ENCODE data around the gene MAN1A1. TPM values are rescaled to one million over a fixed set of nuclear protein-coding genes. Genes with fewer than 3 reads are reported as not detected.

MAN1A1 gene
- total RNA-seq, 1 donor from 2014 or later, result 19.7 TPM

DNA sequence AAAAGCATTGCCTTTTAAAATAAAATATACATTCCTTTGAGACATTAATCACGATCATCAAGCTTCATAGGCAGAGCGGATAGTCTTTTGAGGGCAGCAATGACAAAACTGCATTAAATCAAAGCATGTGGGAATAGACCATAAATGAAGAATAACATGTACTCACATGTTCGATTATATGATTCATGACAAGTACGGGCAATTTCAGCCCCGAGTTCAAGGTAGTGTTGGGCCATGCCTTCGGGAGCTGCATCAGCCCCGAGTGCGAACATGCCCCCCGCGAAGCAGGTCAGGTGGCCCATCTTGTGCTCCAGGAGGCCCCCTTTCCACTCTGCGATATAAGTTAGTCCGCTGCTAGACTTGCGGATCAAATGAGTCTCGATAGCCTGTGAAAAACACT, 160.1 kb downstream of the MAN1A1 start:
- Histone ChIP-seq H3K4me1 (no peaks in the 10 kb centered on the region), H3K27ac (replicated peaks) (no peak overlapping the region), H3K27me3 (ENCODE audit: low read depth) (no peaks in the 10 kb centered on the region), H3K9me3 (replicated peaks) (no peaks in the 10 kb centered on the region), H3K4me3 (no peak overlapping the region), H3K36me3 (peaks cover 42% of the 10 kb centered on the region)
- no peak for DNase-seq
- TF ChIP-seq, protein P1, sequence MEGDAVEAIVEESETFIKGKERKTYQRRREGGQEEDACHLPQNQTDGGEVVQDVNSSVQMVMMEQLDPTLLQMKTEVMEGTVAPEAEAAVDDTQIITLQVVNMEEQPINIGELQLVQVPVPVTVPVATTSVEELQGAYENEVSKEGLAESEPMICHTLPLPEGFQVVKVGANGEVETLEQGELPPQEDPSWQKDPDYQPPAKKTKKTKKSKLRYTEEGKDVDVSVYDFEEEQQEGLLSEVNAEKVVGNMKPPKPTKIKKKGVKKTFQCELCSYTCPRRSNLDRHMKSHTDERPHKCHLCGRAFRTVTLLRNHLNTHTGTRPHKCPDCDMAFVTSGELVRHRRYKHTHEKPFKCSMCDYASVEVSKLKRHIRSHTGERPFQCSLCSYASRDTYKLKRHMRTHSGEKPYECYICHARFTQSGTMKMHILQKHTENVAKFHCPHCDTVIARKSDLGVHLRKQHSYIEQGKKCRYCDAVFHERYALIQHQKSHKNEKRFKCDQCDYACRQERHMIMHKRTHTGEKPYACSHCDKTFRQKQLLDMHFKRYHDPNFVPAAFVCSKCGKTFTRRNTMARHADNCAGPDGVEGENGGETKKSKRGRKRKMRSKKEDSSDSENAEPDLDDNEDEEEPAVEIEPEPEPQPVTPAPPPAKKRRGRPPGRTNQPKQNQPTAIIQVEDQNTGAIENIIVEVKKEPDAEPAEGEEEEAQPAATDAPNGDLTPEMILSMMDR (IDR thresholded peaks at IDR 0.05; ENCODE audit: borderline replicate concordance), result no peak
- intact Hi-C loops (cut with micrococcal nuclease), result no loop called here

DNA sequence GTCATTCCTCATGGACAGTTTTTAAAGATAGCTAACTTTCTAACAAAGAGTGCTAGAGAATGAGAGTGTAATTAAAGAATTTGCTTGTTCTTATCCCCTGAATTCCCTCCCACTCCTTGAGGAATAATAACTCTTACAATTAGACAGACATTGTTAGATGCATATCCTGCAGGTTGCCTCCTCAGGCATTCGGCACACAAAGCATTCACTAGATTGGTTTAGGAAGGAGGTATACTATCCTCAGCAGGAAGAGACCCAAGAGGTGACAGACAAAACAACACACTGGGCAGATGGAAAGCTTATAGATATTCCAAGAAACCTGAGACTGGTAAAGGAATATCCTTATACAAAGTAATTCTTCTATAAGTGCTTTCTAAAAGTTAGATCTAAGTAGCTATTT, 162.0 kb downstream of the MAN1A1 start:
- TF ChIP-seq, protein P1 (IDR thresholded peaks at IDR 0.05; ENCODE audit: borderline replicate concordance), result no peak
- Histone ChIP-seq H3K36me3 (peaks cover 32% of the 10 kb centered on the region), H3K27me3 (ENCODE audit: low read depth) (no peaks in the 10 kb centered on the region), H3K4me1 (peaks cover 6% of the 10 kb centered on the region), H3K4me3 (no peak overlapping the region), H3K9me3 (replicated peaks) (no peaks in the 10 kb centered on the region), H3K27ac (replicated peaks) (no peak overlapping the region)
- DNase-seq, result no peak
- intact Hi-C loops (cut with micrococcal nuclease), result no loop called here

DNA sequence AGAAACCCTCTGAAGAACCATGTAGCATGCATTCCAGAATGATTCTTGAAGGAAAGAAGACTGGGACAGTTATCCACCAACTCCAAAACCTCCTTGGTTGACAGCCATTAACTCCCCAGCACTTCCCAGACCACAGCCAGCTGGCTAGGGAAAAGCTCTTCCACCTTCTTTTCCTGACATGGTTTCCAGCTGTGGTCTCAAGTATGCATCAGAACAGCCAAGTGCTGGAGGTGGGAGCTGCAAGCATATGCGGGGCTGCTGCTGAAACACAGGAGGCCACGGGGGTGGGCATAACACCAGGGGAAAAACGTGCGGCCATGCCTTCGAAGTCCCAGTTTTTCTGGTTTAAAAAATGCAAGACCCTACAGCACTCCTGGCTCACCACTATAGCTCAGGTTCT, 163.1 kb downstream of the MAN1A1 start:
- Histone ChIP-seq H3K27me3 (ENCODE audit: low read depth) (no peaks in the 10 kb centered on the region), H3K9me3 (replicated peaks) (no peaks in the 10 kb centered on the region), H3K27ac (replicated peaks) (no peak overlapping the region), H3K36me3 (peaks cover 23% of the 10 kb centered on the region), H3K4me3 (no peak overlapping the region), H3K4me1 (peaks cover 6% of the 10 kb centered on the region)
- intact Hi-C loops (cut with micrococcal nuclease), result no loop called here
- no peak for DNase-seq
- TF ChIP-seq, protein P1 (IDR thresholded peaks at IDR 0.05; ENCODE audit: borderline replicate concordance), result no peak

DNA sequence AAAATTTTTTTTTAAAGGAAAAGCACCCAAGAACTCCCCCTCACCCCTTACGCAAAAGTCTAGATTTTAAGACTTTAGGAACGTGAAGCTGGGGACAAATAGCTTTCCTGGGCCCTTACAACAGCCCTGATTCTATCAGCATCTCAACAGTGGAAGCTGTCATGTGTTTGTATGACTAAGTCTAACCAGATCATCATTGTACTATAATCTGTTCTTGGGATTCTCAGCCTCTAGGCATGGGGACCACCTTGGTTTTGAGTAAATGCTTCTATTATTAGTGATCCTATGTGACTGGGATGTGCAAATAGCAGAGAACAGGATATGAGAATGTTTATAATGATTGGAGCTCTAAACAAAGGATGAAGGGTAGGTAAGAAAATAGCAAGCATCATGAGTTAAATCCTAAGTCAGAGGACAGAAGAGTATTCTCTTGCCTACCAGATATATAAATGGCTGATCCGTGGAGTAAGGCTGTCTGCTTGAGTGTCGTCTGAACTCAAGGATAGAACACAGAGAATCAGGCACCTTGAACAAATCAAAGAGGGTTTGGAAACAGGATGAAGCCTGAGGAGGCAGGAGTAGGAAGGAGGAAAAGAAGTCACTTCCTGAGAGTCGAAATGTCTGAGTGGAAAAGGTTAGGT, 165.4 kb downstream of the MAN1A1 start:
- DNase-seq, result no peak
- Histone ChIP-seq H3K4me3 (no peak overlapping the region), H3K27me3 (ENCODE audit: low read depth) (no peaks in the 10 kb centered on the region), H3K36me3 (peaks cover 23% of the 10 kb centered on the region), H3K9me3 (replicated peaks) (no peaks in the 10 kb centered on the region), H3K27ac (replicated peaks) (no peak overlapping the region), H3K4me1 (peaks cover 6% of the 10 kb centered on the region)
- TF ChIP-seq, protein P1 (IDR thresholded peaks at IDR 0.05; ENCODE audit: borderline replicate concordance), result no peak
- intact Hi-C loops (cut with micrococcal nuclease), result no loop called here

DNA sequence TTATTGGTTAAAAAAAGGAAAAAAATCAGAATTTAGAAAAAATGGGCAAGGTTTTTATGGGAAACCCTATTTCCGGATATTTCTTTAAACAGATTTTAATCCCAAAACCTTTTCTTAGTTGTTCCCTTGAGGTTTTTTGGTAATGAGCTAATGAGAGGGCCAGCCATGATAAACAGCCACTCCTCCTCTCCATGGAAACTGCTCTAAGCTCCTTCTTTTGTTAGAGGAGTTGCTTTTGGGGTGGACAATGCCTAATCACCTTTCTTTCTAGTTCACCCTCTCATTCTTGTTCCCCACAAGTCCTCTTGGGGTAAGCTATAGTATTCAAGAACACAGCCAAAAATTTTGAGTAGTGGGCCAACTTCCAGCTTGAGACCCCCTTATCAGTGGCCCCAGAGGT, 166.1 kb downstream of the MAN1A1 start:
- intact Hi-C loops (cut with micrococcal nuclease), result no loop called here
- TF ChIP-seq, protein P1 (IDR thresholded peaks at IDR 0.05; ENCODE audit: borderline replicate concordance), result no peak

More for the DNA sequence above, 166.1 kb downstream of the MAN1A1 start:
- Histone ChIP-seq H3K27ac (replicated peaks) (no peak overlapping the region), H3K36me3 (peaks cover 28% of the 10 kb centered on the region), H3K9me3 (replicated peaks) (no peaks in the 10 kb centered on the region), H3K4me3 (no peak overlapping the region), H3K27me3 (ENCODE audit: low read depth) (no peaks in the 10 kb centered on the region), H3K4me1 (peaks cover 6% of the 10 kb centered on the region)
- DNase-seq, result no peak

Data from left ventricle myocardium inferior (tissue), 1 donor.